HEK293 (cell line): ENCODE results near the gene KIFC1.

Experiments
- BCL11B ChIP-seq: fragments of 450-650 bp; formaldehyde crosslinking; IDR thresholded peaks from 2 replicates; pipeline ENCODE4 v1.5.1; 2016; ENCODE audit warnings: low read depth, missing biosample characterization, missing genetic modification characterization
- ELK4 ChIP-seq: IDR thresholded peaks from 2 replicates; pipeline ENCODE4 v1.6.1; 2011; ENCODE audit warnings: mild to moderate bottlenecking, low read depth, low read length, borderline replicate concordance
- KLF9 ChIP-seq: fragments of 450-650 bp; formaldehyde crosslinking; IDR thresholded peaks from 2 replicates; pipeline ENCODE4 v1.5.1; 2016; ENCODE audit warnings: missing biosample characterization, missing genetic modification characterization, low read depth
- PBX3 ChIP-seq: sonication (generic); formaldehyde crosslinking; IDR thresholded peaks from 2 replicates; pipeline ENCODE4 v1.8.1; 2022; ENCODE audit warnings: mild to moderate bottlenecking, moderate library complexity, missing genetic modification reagents
- PRDM1 ChIP-seq: fragments of 450-650 bp; formaldehyde crosslinking; IDR thresholded peaks from 2 replicates; pipeline ENCODE4; 2016; ENCODE audit warnings: missing biosample characterization, missing genetic modification characterization
- SALL2 ChIP-seq: fragments of 450-650 bp; formaldehyde crosslinking; IDR thresholded peaks from 2 replicates; pipeline ENCODE4 v1.5.0; 2017; ENCODE audit warnings: missing biosample characterization, mild to moderate bottlenecking, missing genetic modification characterization, borderline replicate concordance
- SP2 ChIP-seq: fragments of 450-650 bp; formaldehyde crosslinking; IDR thresholded peaks from 2 replicates; pipeline ENCODE4 v1.5.1; 2016; ENCODE audit warnings: missing biosample characterization, missing genetic modification characterization
- SP7 ChIP-seq: fragments of 450-650 bp; formaldehyde crosslinking; IDR thresholded peaks from 2 replicates; pipeline ENCODE4 v1.5.1; 2016; ENCODE audit warnings: missing biosample characterization, missing genetic modification characterization
- YY1 ChIP-seq: fragments of 450-650 bp; formaldehyde crosslinking; IDR thresholded peaks from 2 replicates; pipeline ENCODE4 v1.5.1; 2018; ENCODE audit warnings: missing biosample characterization, missing genetic modification characterization
- ZBTB21 ChIP-seq: fragments of 450-650 bp; formaldehyde crosslinking; IDR thresholded peaks from 2 replicates; pipeline ENCODE4 v1.5.1; 2017; ENCODE audit warnings: missing biosample characterization, missing genetic modification characterization
- ZNF132 ChIP-seq: fragments of 450-650 bp; formaldehyde crosslinking; IDR thresholded peaks from 2 replicates; pipeline ENCODE4 v1.5.1; 2017; ENCODE audit warnings: missing biosample characterization, missing genetic modification characterization, borderline replicate concordance
- ZNF133 ChIP-seq: fragments of 450-650 bp; formaldehyde crosslinking; IDR thresholded peaks from 2 replicates; pipeline ENCODE4 v1.5.1; 2016; ENCODE audit warnings: missing biosample characterization, missing genetic modification characterization
- ZNF174 ChIP-seq: fragments of 450-650 bp; formaldehyde crosslinking; IDR thresholded peaks from 2 replicates; pipeline ENCODE4 v1.5.0; 2017; ENCODE audit warnings: missing biosample characterization, mild to moderate bottlenecking, missing genetic modification characterization
- ZNF280D ChIP-seq: fragments of 450-650 bp; formaldehyde crosslinking; IDR thresholded peaks from 2 replicates; pipeline ENCODE4 v1.5.1; 2016; ENCODE audit warnings: missing biosample characterization, missing genetic modification characterization
- ZNF302 ChIP-seq: fragments of 450-650 bp; formaldehyde crosslinking; IDR thresholded peaks from 2 replicates; pipeline ENCODE4 v1.5.1; 2016; ENCODE audit warnings: missing biosample characterization, missing genetic modification characterization, low read depth
- ZNF362 ChIP-seq: fragments of 450-650 bp; formaldehyde crosslinking; IDR thresholded peaks from 2 replicates; pipeline ENCODE4 v1.5.1; 2016; ENCODE audit warnings: missing biosample characterization, missing genetic modification characterization
- ZNF366 ChIP-seq: fragments of 450-650 bp; formaldehyde crosslinking; conservative IDR thresholded peaks from 2 replicates; pipeline ENCODE4 v1.5.1; 2016; ENCODE audit warnings: missing biosample characterization, missing genetic modification characterization
- ZNF670 ChIP-seq: fragments of 450-650 bp; formaldehyde crosslinking; IDR thresholded peaks from 2 replicates; pipeline ENCODE4 v1.5.1; 2016; ENCODE audit warnings: missing biosample characterization, missing genetic modification characterization, low read depth
- ZNF677 ChIP-seq: fragments of 450-650 bp; IDR thresholded peaks from 2 replicates; pipeline ENCODE4 v1.5.0; 2018; ENCODE audit warnings: missing biosample characterization, mild to moderate bottlenecking, missing genetic modification characterization, moderate library complexity
- ZNF701 ChIP-seq: fragments of 450-650 bp; formaldehyde crosslinking; IDR thresholded peaks from 2 replicates; pipeline ENCODE4 v1.5.1; 2016; ENCODE audit warnings: missing biosample characterization, missing genetic modification characterization
- ZNF707 ChIP-seq: fragments of 450-650 bp; formaldehyde crosslinking; IDR thresholded peaks from 2 replicates; pipeline ENCODE4 v1.5.1; 2016; ENCODE audit warnings: missing biosample characterization, missing genetic modification characterization
- ZSCAN30 ChIP-seq: fragments of 450-650 bp; IDR thresholded peaks from 2 replicates; pipeline ENCODE4 v1.5.1; 2018; ENCODE audit warnings: missing biosample characterization, mild to moderate bottlenecking, missing genetic modification characterization, moderate library complexity
- TF ChIP-seq, protein P1 (sequence below): fragments of 450-650 bp; formaldehyde crosslinking; IDR thresholded peaks from 2 replicates; pipeline ENCODE4 v1.5.1; 2016; ENCODE audit warnings: missing biosample characterization, missing genetic modification characterization, borderline replicate concordance
- TF ChIP-seq, protein P2 (sequence below): fragments of 450-650 bp; formaldehyde crosslinking; IDR thresholded peaks from 2 replicates; pipeline ENCODE4 v1.5.0; 2017; ENCODE audit warnings: missing biosample characterization, missing genetic modification characterization, borderline replicate concordance
- TF ChIP-seq, protein P3 (sequence below): fragments of 450-650 bp; formaldehyde crosslinking; IDR thresholded peaks from 2 replicates; pipeline ENCODE4; 2016; ENCODE audit warnings: missing biosample characterization, missing genetic modification characterization

KIFC1 gene

GRCh38 chr6:33391278-33391921 is at the start of gene KIFC1 (continued):
- TF ChIP-seq ZNF133 (tag by site-specific recombination) (peak; percentile 14; the same call in 1 of the 2 replicates), ELK4 (peak; percentile 75; the same call in 1 of the 2 replicates), ZNF707 (no peak), SP2 (peak; percentile 99), ZNF362 (tag by site-specific recombination) (no peak), ZNF174 (tag by site-specific recombination) (no peak), KLF9 (tag by site-specific recombination) (peak; percentile 96), ZNF670 (no peak), ZNF302 (tag by site-specific recombination) (no peak), YY1 (tag by site-specific recombination) (no peak), SALL2 (tag by site-specific recombination) (no peak), PRDM1 (tag by site-specific recombination) (no peak), ZNF366 (tag by site-specific recombination) (peak; percentile 21), ZNF280D (tag by site-specific recombination) (no peak), ZNF677 (no peak), ZNF132 (tag by site-specific recombination) (no peak), PBX3 (no peak; the same call in 1 of the 2 replicates), BCL11B (tag by site-specific recombination) (no peak), ZNF701 (tag by site-specific recombination) (no peak), SP7 (tag by site-specific recombination) (no peak; the same call in 1 of the 2 replicates), ZSCAN30 (peak; percentile 98; the same call in 1 of the 2 replicates), ZBTB21 (tag by site-specific recombination) (peak; percentile 98)
- TF ChIP-seq, protein P1, sequence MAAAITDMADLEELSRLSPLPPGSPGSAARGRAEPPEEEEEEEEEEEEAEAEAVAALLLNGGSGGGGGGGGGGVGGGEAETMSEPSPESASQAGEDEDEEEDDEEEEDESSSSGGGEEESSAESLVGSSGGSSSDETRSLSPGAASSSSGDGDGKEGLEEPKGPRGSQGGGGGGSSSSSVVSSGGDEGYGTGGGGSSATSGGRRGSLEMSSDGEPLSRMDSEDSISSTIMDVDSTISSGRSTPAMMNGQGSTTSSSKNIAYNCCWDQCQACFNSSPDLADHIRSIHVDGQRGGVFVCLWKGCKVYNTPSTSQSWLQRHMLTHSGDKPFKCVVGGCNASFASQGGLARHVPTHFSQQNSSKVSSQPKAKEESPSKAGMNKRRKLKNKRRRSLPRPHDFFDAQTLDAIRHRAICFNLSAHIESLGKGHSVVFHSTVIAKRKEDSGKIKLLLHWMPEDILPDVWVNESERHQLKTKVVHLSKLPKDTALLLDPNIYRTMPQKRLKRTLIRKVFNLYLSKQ = no peak
- TF ChIP-seq, protein P2, sequence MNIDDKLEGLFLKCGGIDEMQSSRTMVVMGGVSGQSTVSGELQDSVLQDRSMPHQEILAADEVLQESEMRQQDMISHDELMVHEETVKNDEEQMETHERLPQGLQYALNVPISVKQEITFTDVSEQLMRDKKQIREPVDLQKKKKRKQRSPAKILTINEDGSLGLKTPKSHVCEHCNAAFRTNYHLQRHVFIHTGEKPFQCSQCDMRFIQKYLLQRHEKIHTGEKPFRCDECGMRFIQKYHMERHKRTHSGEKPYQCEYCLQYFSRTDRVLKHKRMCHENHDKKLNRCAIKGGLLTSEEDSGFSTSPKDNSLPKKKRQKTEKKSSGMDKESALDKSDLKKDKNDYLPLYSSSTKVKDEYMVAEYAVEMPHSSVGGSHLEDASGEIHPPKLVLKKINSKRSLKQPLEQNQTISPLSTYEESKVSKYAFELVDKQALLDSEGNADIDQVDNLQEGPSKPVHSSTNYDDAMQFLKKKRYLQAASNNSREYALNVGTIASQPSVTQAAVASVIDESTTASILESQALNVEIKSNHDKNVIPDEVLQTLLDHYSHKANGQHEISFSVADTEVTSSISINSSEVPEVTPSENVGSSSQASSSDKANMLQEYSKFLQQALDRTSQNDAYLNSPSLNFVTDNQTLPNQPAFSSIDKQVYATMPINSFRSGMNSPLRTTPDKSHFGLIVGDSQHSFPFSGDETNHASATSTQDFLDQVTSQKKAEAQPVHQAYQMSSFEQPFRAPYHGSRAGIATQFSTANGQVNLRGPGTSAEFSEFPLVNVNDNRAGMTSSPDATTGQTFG (tag by site-specific recombination) = no peak
- TF ChIP-seq, protein P3, sequence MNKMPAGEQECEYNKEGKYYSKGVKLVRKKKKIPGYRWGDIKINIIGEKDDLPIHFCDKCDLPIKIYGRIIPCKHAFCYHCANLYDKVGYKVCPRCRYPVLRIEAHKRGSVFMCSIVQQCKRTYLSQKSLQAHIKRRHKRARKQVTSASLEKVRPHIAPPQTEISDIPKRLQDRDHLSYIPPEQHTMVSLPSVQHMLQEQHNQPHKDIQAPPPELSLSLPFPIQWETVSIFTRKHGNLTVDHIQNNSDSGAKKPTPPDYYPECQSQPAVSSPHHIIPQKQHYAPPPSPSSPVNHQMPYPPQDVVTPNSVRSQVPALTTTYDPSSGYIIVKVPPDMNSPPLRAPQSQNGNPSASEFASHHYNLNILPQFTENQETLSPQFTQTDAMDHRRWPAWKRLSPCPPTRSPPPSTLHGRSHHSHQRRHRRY (tag by site-specific recombination) = no peak
